Skeletal muscle tissue (tissue), 4 donors: ENCODE measurements around the gene RPE. TPM values are rescaled to one million over a fixed set of nuclear protein-coding genes. Genes with fewer than 3 reads are reported as not detected.

Source experiments
- H3K27ac ChIP-seq: one replicate; pipeline ENCODE4 v1.7.0; 2013; ENCODE audit warnings: mild to moderate bottlenecking, low read depth, low read length, inconsistent platforms
- H3K27me3 ChIP-seq, 3 donors: one replicate each; pipeline ENCODE4 v1.7.0; 2013; ENCODE audit warnings: low read length in 3 of 3; ENCODE audit not compliant: control insufficient read depth in 3 of 3, insufficient read depth in 3 of 3
- H3K36me3 ChIP-seq, 3 donors: one replicate each; pipeline ENCODE4 v1.7.0; 2013; ENCODE audit warnings: low read length in 3 of 3; ENCODE audit not compliant: control insufficient read depth in 3 of 3, insufficient read depth in 3 of 3
- H3K4me1 ChIP-seq, 3 donors: one replicate each; pipeline ENCODE4 v1.7.0; 2013; ENCODE audit warnings: low read length in 3 of 3, mild to moderate bottlenecking in 3 of 3; ENCODE audit not compliant: control insufficient read depth in 3 of 3, insufficient read depth in 3 of 3
- H3K4me3 ChIP-seq, 3 donors: one replicate each; pipeline ENCODE4 v1.7.0; 2013; ENCODE audit warnings: low read length in 3 of 3
- H3K9ac ChIP-seq, 3 donors: one replicate each; pipeline ENCODE4 v1.7.0; 2013; ENCODE audit warnings: low read length in 3 of 3, mild to moderate bottlenecking in 3 of 3, moderate library complexity in 2 of 3, low read depth in 1 of 3
- H3K9me3 ChIP-seq, 3 donors: one replicate each; pipeline ENCODE4 v1.7.0; 2013; ENCODE audit warnings: low read length in 3 of 3; ENCODE audit not compliant: control insufficient read depth in 3 of 3
- total RNA-seq: library from RNA; depleted of rRNA; stranded (reverse); fragments of >200 nt; gene quantifications from one replicate; pipeline ENCODE4 v1.2.3, GENCODE V29; 2014
- donor health status: Osteomylitis.

RPE gene
- total RNA-seq, 1 donor from 2014 or later: 29.7 TPM

DNA sequence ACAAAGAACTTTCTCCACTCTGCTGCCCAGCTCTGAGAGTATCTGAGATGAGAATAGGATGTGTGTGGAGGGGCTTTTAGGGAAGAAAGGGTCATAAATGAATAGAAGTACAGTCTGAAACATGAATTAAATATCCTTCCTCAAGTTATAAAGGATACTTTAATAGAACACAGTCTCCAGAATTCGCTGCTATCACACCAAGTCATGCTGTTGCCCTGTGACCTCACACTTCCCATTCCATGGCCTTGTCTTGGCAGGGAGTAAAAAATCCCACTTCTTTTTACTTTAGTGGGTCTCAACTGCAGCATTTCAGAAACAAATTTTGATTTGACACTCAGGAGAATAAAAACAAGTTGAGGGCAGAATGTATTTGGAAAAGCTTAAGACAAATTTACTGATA, 3.8 kb upstream of the RPE start:
- Histone ChIP-seq H3K9me3 (no peaks in the 10 kb centered on the region), H3K27ac (no peak overlapping the region), H3K9ac (no peak overlapping the region)

DNA sequence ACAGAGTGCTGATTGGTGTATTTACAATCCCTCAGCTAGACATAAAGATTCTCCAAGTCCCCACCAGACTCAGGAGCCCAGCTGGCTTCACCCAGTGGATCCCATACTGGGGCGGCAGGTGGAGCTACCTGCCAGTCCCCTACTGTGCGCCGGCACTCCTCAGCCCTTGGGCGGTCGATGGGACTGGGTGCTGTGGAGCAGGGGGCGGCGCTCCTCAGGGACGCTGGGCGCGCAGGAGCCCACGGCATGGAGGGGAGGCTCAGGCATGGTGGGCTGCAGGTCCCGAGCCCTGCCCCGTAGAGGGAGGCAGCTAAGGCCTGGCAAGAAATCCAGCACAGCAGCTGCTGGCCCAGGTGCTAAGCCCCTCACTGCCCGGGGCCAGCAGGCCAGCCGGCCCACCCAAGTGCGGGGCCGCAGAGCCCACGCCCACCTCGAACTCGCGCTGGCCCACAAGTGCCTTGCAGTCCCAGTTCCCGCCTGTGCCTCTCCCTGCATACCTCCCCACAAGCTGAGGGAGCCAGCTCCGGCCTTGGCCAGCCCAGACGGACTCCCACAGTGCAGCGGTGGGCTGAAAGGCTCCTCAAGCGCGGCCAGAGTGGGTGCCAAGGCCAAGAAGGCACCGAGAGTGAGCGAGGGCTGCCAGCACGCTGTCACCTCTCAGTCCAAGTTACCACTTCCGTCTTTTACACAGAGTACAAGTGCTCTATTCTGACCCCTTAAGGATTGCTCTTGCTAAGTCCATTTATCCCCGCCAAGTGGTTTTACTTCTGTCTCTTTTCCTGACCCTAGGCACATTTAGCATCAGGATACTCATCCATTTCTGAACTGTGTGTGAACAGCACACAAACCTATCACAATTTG, 1.7 kb upstream of the RPE start:
- no peak overlapping the region for H3K9ac ChIP-seq
- H3K9me3 ChIP-seq: no peaks in the 10 kb centered on the region
- peaks cover 17 to 27% (median 25%) of the 10 kb centered on the region in 3 donors for H3K4me1 ChIP-seq
- H3K36me3 ChIP-seq: peaks cover 0 to 2% (median 0%) of the 10 kb centered on the region in 3 donors
- no peaks in the 10 kb centered on the region for H3K27me3 ChIP-seq
- no peak overlapping the region for H3K27ac ChIP-seq
- H3K4me3 ChIP-seq: no peak overlapping the region

More for the DNA sequence above, 3.8 kb upstream of the RPE start:
- H3K36me3 ChIP-seq: peaks cover 0 to 2% (median 0%) of the 10 kb centered on the region in 3 donors
- no peaks in the 10 kb centered on the region for H3K27me3 ChIP-seq
- H3K4me3 ChIP-seq: no peak overlapping the region
- peaks cover 11 to 12% (median 12%) of the 10 kb centered on the region in 3 donors for H3K4me1 ChIP-seq

DNA sequence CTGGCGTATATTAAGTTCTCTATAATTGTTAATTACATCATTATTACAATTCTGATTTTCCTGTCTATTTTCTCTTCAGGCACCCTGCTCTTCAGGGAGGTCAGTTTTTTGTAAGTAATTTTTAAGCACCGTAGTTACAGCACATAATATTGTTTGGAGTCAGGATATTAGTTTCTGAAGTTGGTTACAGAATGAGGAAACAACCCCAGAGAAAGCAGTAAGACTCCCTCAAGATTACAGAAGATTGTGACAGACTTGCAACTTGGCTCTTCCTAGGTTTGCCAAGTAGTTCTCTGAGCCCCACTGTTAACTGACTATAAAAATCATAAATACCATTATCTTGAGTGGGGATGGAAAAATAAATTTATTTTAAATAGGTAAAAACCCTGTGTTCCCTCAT, 921 bp downstream of the RPE start:
- Histone ChIP-seq H3K27me3 (no peaks in the 10 kb centered on the region), H3K36me3 (peaks cover 0 to 2% (median 0%) of the 10 kb centered on the region in 3 donors), H3K9ac (peak overlapping the region; percentile 88 to 95 (median 89)), H3K9me3 (no peaks in the 10 kb centered on the region), H3K4me1 (peaks cover 24 to 30% (median 28%) of the 10 kb centered on the region in 3 donors), H3K27ac (no peak overlapping the region), H3K4me3 (peak overlapping the region; percentile 96 to 99 (median 99))

DNA sequence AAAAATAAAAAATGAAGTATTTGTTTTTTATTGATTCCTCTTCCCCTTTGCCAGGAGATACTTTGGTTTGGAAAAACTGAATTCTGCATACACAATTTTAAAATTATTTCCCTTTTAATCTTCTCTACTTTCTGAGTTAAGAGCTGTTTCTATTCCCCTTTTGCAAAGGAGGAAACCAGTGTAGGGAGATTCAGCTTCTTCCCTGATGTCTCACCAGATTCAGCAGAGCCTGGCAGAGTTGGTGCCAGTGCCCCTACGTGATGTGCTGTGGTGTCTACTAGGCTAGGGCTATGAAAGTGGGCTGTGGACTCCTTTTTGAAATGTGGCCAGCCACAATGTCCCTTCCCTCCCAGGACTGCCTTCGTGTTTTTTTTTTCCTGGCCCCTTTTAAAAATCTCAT, 2.4 kb downstream of the RPE start:
- Histone ChIP-seq H3K4me1 (peaks cover 24 to 30% (median 28%) of the 10 kb centered on the region in 3 donors), H3K9ac (no peak overlapping the region), H3K36me3 (peaks cover 0 to 2% (median 2%) of the 10 kb centered on the region in 3 donors), H3K9me3 (no peaks in the 10 kb centered on the region), H3K27ac (no peak overlapping the region), H3K27me3 (no peaks in the 10 kb centered on the region), H3K4me3 (no peak overlapping the region)

DNA sequence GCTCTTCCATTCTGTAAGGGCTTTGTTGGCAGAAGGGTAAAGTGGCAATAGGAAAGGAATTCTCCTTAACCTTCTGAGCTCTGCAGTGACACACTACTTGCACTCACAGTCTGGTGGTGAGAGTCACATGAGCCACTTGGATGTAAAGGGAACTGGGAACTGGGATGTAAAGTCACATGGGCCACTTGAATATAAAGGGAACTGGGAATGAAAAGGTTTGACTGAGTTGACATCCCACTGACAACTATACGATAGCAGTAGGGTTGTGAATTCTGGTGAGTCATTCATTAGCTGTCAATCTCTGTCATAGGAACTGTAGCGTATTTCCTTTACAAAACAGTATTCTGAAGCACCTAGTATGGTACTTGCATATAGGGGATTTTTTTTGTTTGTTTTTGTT, 5.5 kb downstream of the RPE start:
- Histone ChIP-seq H3K27me3 (no peaks in the 10 kb centered on the region), H3K27ac (no peak overlapping the region), H3K4me3 (no peak overlapping the region), H3K4me1 (peaks cover 20 to 23% (median 21%) of the 10 kb centered on the region in 3 donors), H3K9ac (no peak overlapping the region), H3K36me3 (peaks cover 0 to 13% (median 0%) of the 10 kb centered on the region in 3 donors), H3K9me3 (no peaks in the 10 kb centered on the region)

DNA sequence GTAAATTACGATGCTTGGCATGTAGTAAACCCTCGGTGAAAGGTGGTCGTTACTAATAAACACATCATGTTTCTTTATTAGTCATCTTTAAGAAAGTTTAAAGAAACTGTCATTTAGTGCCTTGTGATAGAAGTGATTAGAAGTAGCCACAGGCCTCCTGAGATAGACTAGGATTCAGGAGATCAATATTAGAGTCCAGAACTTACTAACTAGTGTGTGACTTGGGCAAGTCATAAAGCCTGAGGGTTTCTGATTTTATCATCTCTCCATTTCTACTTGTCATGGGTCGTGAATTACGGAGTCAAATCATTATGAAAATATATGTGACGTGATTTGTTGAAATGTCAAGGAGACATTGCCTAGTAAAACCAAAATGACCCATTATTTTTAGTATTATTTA, 6.7 kb downstream of the RPE start:
- Histone ChIP-seq H3K9ac (no peak overlapping the region), H3K36me3 (peaks cover 0 to 15% (median 2%) of the 10 kb centered on the region in 3 donors), H3K4me3 (no peak overlapping the region), H3K9me3 (no peaks in the 10 kb centered on the region), H3K27me3 (no peaks in the 10 kb centered on the region), H3K27ac (no peak overlapping the region), H3K4me1 (peaks cover 12 to 13% (median 12%) of the 10 kb centered on the region in 3 donors)

DNA sequence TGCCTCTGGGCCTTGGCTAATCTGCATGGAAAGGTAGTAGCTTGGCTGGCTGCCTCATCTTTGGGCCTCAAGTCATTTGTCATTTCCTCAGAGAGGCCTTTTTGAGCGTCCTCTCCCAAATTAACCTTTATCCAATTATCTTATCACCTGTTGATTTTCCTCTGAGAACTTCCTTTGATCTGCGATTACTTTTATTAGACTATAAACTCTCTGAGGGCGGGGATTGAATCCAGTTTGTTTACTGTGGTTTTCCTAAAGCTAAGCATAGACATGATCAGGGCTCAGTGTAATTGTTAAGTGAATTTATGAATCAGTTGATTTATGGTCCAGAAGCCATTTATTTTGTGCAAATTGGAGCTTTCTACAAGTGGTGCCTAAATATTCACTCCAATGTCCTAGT, 7.5 kb downstream of the RPE start:
- Histone ChIP-seq H3K4me1 (peaks cover 7 to 12% (median 9%) of the 10 kb centered on the region in 3 donors), H3K4me3 (no peak overlapping the region), H3K9me3 (no peaks in the 10 kb centered on the region), H3K9ac (no peak overlapping the region), H3K36me3 (peaks cover 1 to 17% (median 2%) of the 10 kb centered on the region in 3 donors), H3K27ac (no peak overlapping the region), H3K27me3 (no peaks in the 10 kb centered on the region)

- Histone ChIP-seq H3K36me3 (peaks cover 17 to 69% (median 55%) of the 10 kb centered on the region in 3 donors), H3K9me3 (no peaks in the 10 kb centered on the region), H3K9ac (no peak overlapping the region), H3K4me1 (no peaks in the 10 kb centered on the region), H3K27me3 (no peaks in the 10 kb centered on the region), H3K27ac (no peak overlapping the region), H3K4me3 (no peak overlapping the region)
These were observed 17.7 kb downstream of the RPE start for GRCh38 chr2:210020138-210020537.

DNA sequence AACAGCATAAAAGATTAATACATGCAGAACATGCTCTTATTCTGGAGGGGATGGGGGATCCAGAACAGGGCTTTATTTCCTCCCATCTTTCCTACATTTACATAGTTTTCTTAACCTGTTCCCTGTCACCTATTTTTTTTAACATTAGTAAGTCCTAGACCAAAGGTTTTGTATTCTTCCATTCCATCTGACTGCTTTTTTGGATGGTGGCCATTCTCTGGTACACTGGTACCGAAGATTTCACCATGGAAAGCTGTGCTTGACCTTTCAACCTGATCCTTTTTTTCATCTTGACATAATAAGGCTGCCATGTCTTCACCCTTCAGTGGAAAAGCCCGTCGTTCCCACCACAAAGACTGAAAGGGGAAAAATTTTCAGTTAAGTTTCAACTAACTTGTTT, 20.4 kb downstream of the RPE start:
- no peaks in the 10 kb centered on the region for H3K9me3 ChIP-seq
- H3K27me3 ChIP-seq: no peaks in the 10 kb centered on the region
- peaks cover 14 to 46% (median 42%) of the 10 kb centered on the region in 3 donors for H3K36me3 ChIP-seq
- H3K4me1 ChIP-seq: no peaks in the 10 kb centered on the region
- H3K4me3 ChIP-seq: no peak overlapping the region
- no peak overlapping the region for H3K27ac ChIP-seq
- no peak overlapping the region for H3K9ac ChIP-seq

DNA sequence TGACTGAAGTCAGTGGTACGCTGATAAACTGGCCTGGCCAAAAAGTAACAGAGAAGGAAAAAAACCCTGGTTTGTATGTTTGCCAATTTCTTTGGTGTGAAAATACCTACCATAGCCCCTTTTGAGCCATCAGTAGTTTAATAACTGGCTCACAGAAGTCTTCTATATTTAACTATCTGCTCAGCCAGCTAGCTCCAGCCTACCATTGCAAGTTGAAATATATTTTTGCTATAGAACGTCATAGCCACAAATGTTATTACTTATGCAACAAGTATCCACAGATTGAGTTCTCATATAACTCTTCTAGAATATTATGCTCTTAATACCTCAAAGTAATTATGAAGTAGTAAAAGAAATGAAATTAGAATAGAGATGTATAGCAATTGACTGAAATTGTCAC, 25.2 kb downstream of the RPE start:
- Histone ChIP-seq H3K36me3 (peaks cover 3 to 19% (median 17%) of the 10 kb centered on the region in 3 donors), H3K4me1 (peaks cover 0 to 3% (median 3%) of the 10 kb centered on the region in 3 donors), H3K4me3 (no peak overlapping the region), H3K9ac (no peak overlapping the region), H3K27me3 (no peaks in the 10 kb centered on the region), H3K9me3 (no peaks in the 10 kb centered on the region), H3K27ac (no peak overlapping the region)
